ENCODE data around the gene MTHFD1L.

The MTHFD1L gene

GRCh38 chr6:151088599-151088935 lies 223.1 kb downstream of the MTHFD1L start:
- H3K27me3 ChIP-seq (ENCODE audit: control insufficient read depth, insufficient read depth, low read length): no peaks in the 10 kb centered on the region
- H3K36me3 ChIP-seq (ENCODE audit: control insufficient read depth, insufficient read depth, low read length): no peaks in the 10 kb centered on the region; the same call in 1 of the 2 replicates
- H3K4me3 ChIP-seq (ENCODE audit: low read length): no peak overlapping the region
- no peak overlapping the region for H3K27ac ChIP-seq (ENCODE audit: low read length)
- WGBS (ENCODE audit: insufficient coverage, insufficient read length): no CpG with 5 or more reads among the region's 11 CpGs
- H3K9me3 ChIP-seq (ENCODE audit: control insufficient read depth, insufficient read depth, low read length): no peaks in the 10 kb centered on the region
- DNase-seq (ENCODE audit: low read depth, low spot score): no peak
- H3K4me1 ChIP-seq (ENCODE audit: control insufficient read depth, insufficient read depth, low read length): peaks cover 6% of the 10 kb centered on the region

GRCh38 chr6:151088963-151089362 lies 223.5 kb downstream of the MTHFD1L start:
- Histone ChIP-seq H3K4me3 (ENCODE audit: low read length) (no peak overlapping the region), H3K36me3 (ENCODE audit: control insufficient read depth, insufficient read depth, low read length) (no peaks in the 10 kb centered on the region; the same call in 1 of the 2 replicates), H3K27ac (ENCODE audit: low read length) (no peak overlapping the region), H3K4me1 (ENCODE audit: control insufficient read depth, insufficient read depth, low read length) (peaks cover 6% of the 10 kb centered on the region), H3K9me3 (ENCODE audit: control insufficient read depth, insufficient read depth, low read length) (no peaks in the 10 kb centered on the region), H3K27me3 (ENCODE audit: control insufficient read depth, insufficient read depth, low read length) (no peaks in the 10 kb centered on the region)
- DNase-seq (ENCODE audit: low read depth, low spot score): no peak
- WGBS (ENCODE audit: insufficient coverage, insufficient read length): no CpG with 5 or more reads among the region's 3 CpGs

DNA sequence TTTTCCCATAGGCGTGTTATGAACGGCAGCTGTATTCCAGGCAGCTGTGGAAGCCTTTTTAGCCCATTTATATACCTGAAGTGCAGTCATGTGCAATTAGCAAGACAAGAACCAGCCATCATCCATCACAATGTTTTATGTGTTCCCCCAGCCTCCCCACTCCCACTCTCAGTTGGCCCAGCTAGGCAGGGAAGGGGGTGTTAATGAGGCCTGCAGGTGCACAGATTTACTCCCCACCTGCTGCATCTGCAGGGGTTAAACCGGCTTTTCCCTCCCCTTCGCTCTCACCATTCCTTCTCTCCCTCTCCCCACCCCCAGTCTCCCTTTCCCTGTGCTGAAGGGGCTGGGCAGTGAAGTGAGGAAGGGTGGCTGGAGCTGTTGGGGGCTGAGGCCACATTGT lies 224.5 kb downstream of the MTHFD1L start:
- DNase-seq (ENCODE audit: low read depth, low spot score): no peak

GRCh38 chr6:151091571-151091970 lies 226.1 kb downstream of the MTHFD1L start:
- Histone ChIP-seq H3K9me3 (ENCODE audit: control insufficient read depth, insufficient read depth, low read length) (no peaks in the 10 kb centered on the region), H3K36me3 (ENCODE audit: control insufficient read depth, insufficient read depth, low read length) (no peaks in the 10 kb centered on the region; the same call in 1 of the 2 replicates), H3K4me1 (ENCODE audit: control insufficient read depth, insufficient read depth, low read length) (peaks cover 6% of the 10 kb centered on the region), H3K27me3 (ENCODE audit: control insufficient read depth, insufficient read depth, low read length) (no peaks in the 10 kb centered on the region), H3K27ac (ENCODE audit: low read length) (no peak overlapping the region), H3K4me3 (ENCODE audit: low read length) (no peak overlapping the region)
- no peak for DNase-seq (ENCODE audit: low read depth, low spot score)
- WGBS (ENCODE audit: insufficient coverage, insufficient read length): no CpG with 5 or more reads among the region's 4 CpGs

More for the DNA sequence above, 224.5 kb downstream of the MTHFD1L start:
- H3K4me1 ChIP-seq (ENCODE audit: control insufficient read depth, insufficient read depth, low read length): peaks cover 6% of the 10 kb centered on the region
- H3K36me3 ChIP-seq (ENCODE audit: control insufficient read depth, insufficient read depth, low read length): no peaks in the 10 kb centered on the region; the same call in 1 of the 2 replicates
- no peaks in the 10 kb centered on the region for H3K27me3 ChIP-seq (ENCODE audit: control insufficient read depth, insufficient read depth, low read length)
- no CpG with 5 or more reads among the region's 4 CpGs for WGBS (ENCODE audit: insufficient coverage, insufficient read length)
- no peak overlapping the region for H3K4me3 ChIP-seq (ENCODE audit: low read length)
- H3K9me3 ChIP-seq (ENCODE audit: control insufficient read depth, insufficient read depth, low read length): no peaks in the 10 kb centered on the region
- no peak overlapping the region for H3K27ac ChIP-seq (ENCODE audit: low read length)

GRCh38 chr6:151092591-151092990 lies 227.1 kb downstream of the MTHFD1L start:
- DNase-seq (ENCODE audit: low read depth, low spot score): no peak
- no peaks in the 10 kb centered on the region for H3K9me3 ChIP-seq (ENCODE audit: control insufficient read depth, insufficient read depth, low read length)
- H3K4me1 ChIP-seq (ENCODE audit: control insufficient read depth, insufficient read depth, low read length): peaks cover 6% of the 10 kb centered on the region
- WGBS (ENCODE audit: insufficient coverage, insufficient read length): no CpG with 5 or more reads among the region's 5 CpGs
- H3K36me3 ChIP-seq (ENCODE audit: control insufficient read depth, insufficient read depth, low read length): no peaks in the 10 kb centered on the region; the same call in 1 of the 2 replicates
- H3K27me3 ChIP-seq (ENCODE audit: control insufficient read depth, insufficient read depth, low read length): no peaks in the 10 kb centered on the region
- H3K27ac ChIP-seq (ENCODE audit: low read length): no peak overlapping the region
- no peak overlapping the region for H3K4me3 ChIP-seq (ENCODE audit: low read length)

GRCh38 chr6:151093706-151094105 lies 228.2 kb downstream of the MTHFD1L start:
- Histone ChIP-seq H3K9me3 (ENCODE audit: control insufficient read depth, insufficient read depth, low read length) (no peaks in the 10 kb centered on the region), H3K36me3 (ENCODE audit: control insufficient read depth, insufficient read depth, low read length) (no peaks in the 10 kb centered on the region; the same call in 1 of the 2 replicates), H3K4me3 (ENCODE audit: low read length) (no peak overlapping the region), H3K27me3 (ENCODE audit: control insufficient read depth, insufficient read depth, low read length) (no peaks in the 10 kb centered on the region), H3K27ac (ENCODE audit: low read length) (no peak overlapping the region), H3K4me1 (ENCODE audit: control insufficient read depth, insufficient read depth, low read length) (peaks cover 6% of the 10 kb centered on the region)
- no CpG with 5 or more reads among the region's 5 CpGs for WGBS (ENCODE audit: insufficient coverage, insufficient read length)
- no peak for DNase-seq (ENCODE audit: low read depth, low spot score)

DNA sequence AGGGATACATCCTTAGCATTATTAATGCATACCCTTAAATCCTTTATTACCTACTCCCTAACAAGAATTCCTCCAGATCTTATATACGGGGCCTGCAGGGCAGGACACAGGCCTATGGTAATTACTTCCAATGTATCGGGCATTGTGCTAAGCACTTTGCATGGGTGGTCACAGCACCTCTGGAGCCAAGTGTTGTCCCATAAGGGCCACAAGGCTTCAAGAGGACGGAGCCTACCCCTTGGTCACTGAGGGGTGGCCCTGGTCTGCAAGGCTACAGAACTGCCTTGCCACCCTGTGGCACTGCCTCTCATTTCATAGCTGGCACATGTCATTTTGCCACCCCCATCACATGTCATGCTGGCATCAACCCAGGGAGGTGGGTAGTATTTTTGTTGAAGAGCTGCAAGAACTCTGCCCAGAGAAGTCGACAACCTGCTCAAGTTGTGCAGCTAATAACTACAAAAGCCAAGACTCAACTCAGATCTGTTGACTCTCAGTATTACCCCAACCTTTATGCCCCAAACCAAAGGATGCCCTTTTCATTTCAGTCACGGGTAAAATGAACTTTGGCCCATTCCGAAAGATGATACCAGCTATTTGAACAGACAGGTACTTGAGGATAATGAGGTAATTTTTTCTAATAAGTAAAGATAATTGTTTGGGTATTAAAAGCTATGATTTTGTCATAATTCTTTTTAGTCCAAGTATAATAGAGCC lies 230.2 kb downstream of the MTHFD1L start:
- H3K9me3 ChIP-seq (ENCODE audit: control insufficient read depth, insufficient read depth, low read length): no peaks in the 10 kb centered on the region
- H3K36me3 ChIP-seq (ENCODE audit: control insufficient read depth, insufficient read depth, low read length): no peaks in the 10 kb centered on the region; the same call in 1 of the 2 replicates
- no peaks in the 10 kb centered on the region for H3K27me3 ChIP-seq (ENCODE audit: control insufficient read depth, insufficient read depth, low read length)
- H3K4me3 ChIP-seq (ENCODE audit: low read length): no peak overlapping the region
- DNase-seq (ENCODE audit: low read depth, low spot score): no peak
- no CpG with 5 or more reads among the region's 6 CpGs for WGBS (ENCODE audit: insufficient coverage, insufficient read length)
- no peak overlapping the region for H3K27ac ChIP-seq (ENCODE audit: low read length)
- H3K4me1 ChIP-seq (ENCODE audit: control insufficient read depth, insufficient read depth, low read length): peaks cover under 1% of the 10 kb centered on the region; the same call in 1 of the 2 replicates

- Histone ChIP-seq H3K27ac (ENCODE audit: low read length) (no peak overlapping the region), H3K36me3 (ENCODE audit: control insufficient read depth, insufficient read depth, low read length) (no peaks in the 10 kb centered on the region; the same call in 1 of the 2 replicates), H3K4me1 (ENCODE audit: control insufficient read depth, insufficient read depth, low read length) (no peaks in the 10 kb centered on the region), H3K9me3 (ENCODE audit: control insufficient read depth, insufficient read depth, low read length) (no peaks in the 10 kb centered on the region), H3K27me3 (ENCODE audit: control insufficient read depth, insufficient read depth, low read length) (no peaks in the 10 kb centered on the region), H3K4me3 (ENCODE audit: low read length) (no peak overlapping the region)
- DNase-seq (ENCODE audit: low read depth, low spot score): no peak
- no CpG with 5 or more reads among the region's 4 CpGs for WGBS (ENCODE audit: insufficient coverage, insufficient read length)
These were observed 230.7 kb downstream of the MTHFD1L start for GRCh38 chr6:151096255-151096612.

DNA sequence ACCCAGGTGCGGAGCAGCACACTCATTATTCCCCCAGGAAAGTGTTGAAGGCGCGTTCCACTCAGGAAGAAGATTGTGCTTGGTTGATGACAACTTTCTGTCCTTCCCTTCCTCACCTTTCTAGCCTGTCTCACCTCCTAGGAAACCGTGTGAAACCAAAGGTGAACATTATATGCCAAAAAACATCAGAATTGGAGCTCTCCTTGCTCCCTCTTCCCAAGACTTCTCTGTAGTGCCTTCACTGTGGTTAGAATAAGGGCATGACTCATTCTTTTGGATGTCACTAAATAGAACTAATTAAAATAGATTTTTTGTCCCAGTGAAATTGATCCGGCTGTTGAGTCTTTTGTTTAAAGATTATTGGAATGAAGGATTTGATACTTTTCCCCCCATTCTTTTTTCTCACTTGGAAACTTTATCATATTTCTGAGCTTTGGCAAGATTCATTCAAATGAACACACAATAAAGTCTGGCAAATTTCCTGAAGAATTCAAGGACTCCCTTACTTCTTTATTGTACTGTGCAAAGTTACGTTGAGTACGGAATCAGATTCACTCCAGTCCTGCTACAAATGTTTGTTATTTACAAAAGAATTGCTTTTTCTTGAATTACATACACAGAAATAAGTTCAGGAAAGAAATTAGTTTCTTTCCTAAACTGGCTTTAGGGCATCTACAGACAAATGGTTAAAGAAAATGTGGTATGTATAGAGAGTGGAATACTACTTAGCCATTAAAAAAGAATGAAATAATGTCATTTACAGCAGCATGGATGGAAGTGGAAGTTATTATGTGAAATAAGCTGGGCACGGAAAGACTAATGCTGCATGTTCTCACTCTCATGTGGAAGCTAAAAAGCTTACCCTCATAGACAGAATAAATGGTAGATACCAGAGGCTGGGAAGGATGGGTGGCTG lies 231.4 kb downstream of the MTHFD1L start:
- no peak overlapping the region for H3K27ac ChIP-seq (ENCODE audit: low read length)
- DNase-seq (ENCODE audit: low read depth, low spot score): no peak
- WGBS (ENCODE audit: insufficient coverage, insufficient read length): no CpG with 5 or more reads among the region's 8 CpGs
- no peaks in the 10 kb centered on the region; the same call in 1 of the 2 replicates for H3K4me1 ChIP-seq (ENCODE audit: control insufficient read depth, insufficient read depth, low read length)
- H3K36me3 ChIP-seq (ENCODE audit: control insufficient read depth, insufficient read depth, low read length): no peaks in the 10 kb centered on the region; the same call in 1 of the 2 replicates
- no peak overlapping the region for H3K4me3 ChIP-seq (ENCODE audit: low read length)
- H3K9me3 ChIP-seq (ENCODE audit: control insufficient read depth, insufficient read depth, low read length): no peaks in the 10 kb centered on the region
- H3K27me3 ChIP-seq (ENCODE audit: control insufficient read depth, insufficient read depth, low read length): no peaks in the 10 kb centered on the region

GRCh38 chr6:151098166-151098565 lies 232.7 kb downstream of the MTHFD1L start:
- H3K9me3 ChIP-seq (ENCODE audit: control insufficient read depth, insufficient read depth, low read length): no peaks in the 10 kb centered on the region
- no peak overlapping the region for H3K4me3 ChIP-seq (ENCODE audit: low read length)
- WGBS (ENCODE audit: insufficient coverage, insufficient read length): no CpG with 5 or more reads among the region's 4 CpGs
- no peak for DNase-seq (ENCODE audit: low read depth, low spot score)
- no peaks in the 10 kb centered on the region; the same call in 1 of the 2 replicates for H3K36me3 ChIP-seq (ENCODE audit: control insufficient read depth, insufficient read depth, low read length)
- no peak overlapping the region for H3K27ac ChIP-seq (ENCODE audit: low read length)
- no peaks in the 10 kb centered on the region; the same call in 1 of the 2 replicates for H3K4me1 ChIP-seq (ENCODE audit: control insufficient read depth, insufficient read depth, low read length)
- H3K27me3 ChIP-seq (ENCODE audit: control insufficient read depth, insufficient read depth, low read length): no peaks in the 10 kb centered on the region
